Muscle of arm (tissue), 12 donors: ENCODE measurements around the gene SLC49A3. TPM values are rescaled to one million over a fixed set of nuclear protein-coding genes. Genes with fewer than 3 reads are reported as not detected.
"Not testable (repeated sequence)": the region's sequence is repeated elsewhere in the genome, so short reads cannot be mapped to it uniquely, and the experiment has no call there.

Experiments
- DNase-seq: peaks from one replicate; pipeline ENCODE4 v3.0.0-alpha.2; 2013
- polyA plus RNA-seq, 12 donors: library from polyadenylated mRNA; unstranded; fragments of 120-200 nt; gene quantifications; one replicate each; pipeline ENCODE4 v1.2.1, GENCODE V29; 2013; ENCODE audit not compliant: insufficient read length in 12 of 12

SLC49A3 gene
- polyA plus RNA-seq, 12 donors, result 6.5 to 33.9 (median 24.1) TPM; not detected in 2

DNA sequence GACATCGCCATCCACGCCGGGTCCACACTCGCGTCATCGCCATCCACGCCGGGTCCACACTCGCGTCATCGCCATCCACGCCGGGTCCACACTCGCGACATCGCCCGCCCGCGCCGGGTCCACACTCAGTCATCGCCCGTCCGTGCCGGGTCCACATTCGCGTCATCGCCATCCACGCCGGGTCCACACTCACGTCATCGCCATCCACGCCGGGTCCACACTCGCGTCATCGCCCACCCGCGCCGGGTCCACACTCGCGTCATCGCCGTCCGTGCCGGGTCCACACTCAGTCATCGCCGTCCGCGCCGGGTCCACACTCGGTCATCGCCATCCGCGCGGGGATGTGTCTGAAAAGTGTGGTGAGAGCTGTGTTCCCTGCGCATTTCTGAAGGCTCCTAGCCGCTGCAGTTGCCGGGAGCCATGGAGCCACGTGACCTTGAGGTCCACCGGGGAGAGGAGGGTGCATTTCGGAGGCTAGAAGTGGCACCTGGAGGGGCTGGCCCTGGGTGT, 34.0 kb upstream of the SLC49A3 start:
- DNase-seq, result no peak

DNA sequence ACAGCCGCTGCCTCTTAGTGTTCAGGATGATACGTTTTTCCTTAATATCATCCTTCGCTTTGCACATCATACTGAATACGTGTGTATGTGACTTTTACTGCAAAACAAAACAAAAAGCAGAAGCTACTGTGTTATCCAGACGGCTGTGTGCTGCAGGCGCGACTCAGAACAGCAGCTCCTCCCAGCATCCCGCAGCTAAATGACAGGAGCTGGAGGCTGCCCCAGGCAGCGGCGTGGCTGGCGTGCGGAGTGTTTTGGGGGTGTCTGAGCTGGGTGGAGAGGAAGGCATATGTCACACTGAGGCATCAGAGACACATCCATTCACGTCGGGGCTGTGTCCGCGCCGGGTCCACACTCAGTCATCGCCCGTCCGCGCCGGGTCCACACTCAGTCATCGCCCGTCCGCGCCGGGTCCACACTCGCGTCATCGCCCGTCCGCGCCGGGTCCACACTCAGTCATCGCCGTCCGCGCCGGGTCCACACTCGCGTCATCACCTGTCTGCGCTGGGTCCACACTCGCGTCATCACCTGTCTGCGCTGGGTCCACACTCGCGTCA, 33.3 kb upstream of the SLC49A3 start:
- DNase-seq, result no peak

DNA sequence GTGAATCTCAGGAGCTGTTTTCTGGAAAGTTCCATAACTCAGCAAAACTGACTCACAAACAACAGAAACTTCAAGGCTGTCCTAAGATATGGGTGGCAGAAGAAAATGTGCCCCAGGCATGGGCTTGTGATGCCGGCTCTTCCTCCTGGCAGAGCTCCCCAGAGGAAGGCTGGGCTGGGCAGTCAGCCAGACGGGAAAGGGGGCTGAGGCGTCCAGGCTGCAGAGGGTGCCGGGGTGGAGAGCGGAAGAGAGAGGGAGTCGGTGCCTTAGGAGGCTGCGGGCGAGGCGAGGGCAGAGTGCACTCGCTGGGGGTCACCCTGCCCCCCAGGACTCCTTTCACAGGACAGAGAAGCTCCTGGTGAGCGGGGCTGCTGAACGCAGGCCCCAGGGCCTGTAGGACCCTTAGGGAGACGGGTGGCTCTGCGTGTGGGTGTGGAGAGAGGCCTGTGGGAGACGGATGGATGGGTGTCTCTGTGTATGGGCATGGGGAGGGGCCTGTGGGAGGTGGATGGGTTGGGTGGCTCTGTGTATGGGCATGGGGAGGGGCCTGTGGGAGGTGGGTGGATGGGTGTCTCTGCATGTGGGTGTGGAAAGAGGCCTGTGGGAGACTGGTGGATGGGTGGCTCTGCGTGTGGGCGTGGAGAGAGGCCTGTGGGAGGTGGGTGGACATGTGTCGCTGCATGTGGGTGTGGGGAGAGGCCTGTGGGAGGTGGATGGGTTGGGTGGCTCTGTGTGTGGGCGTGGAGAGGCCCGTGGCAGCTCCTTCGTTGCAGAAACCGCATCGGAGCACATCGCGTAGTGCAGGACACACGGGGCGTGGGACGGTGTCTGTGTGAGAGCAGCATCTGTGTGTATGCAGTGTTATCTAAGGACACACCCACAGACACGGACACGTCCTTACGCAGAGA, 32.6 kb upstream of the SLC49A3 start:
- no peak for DNase-seq

DNA sequence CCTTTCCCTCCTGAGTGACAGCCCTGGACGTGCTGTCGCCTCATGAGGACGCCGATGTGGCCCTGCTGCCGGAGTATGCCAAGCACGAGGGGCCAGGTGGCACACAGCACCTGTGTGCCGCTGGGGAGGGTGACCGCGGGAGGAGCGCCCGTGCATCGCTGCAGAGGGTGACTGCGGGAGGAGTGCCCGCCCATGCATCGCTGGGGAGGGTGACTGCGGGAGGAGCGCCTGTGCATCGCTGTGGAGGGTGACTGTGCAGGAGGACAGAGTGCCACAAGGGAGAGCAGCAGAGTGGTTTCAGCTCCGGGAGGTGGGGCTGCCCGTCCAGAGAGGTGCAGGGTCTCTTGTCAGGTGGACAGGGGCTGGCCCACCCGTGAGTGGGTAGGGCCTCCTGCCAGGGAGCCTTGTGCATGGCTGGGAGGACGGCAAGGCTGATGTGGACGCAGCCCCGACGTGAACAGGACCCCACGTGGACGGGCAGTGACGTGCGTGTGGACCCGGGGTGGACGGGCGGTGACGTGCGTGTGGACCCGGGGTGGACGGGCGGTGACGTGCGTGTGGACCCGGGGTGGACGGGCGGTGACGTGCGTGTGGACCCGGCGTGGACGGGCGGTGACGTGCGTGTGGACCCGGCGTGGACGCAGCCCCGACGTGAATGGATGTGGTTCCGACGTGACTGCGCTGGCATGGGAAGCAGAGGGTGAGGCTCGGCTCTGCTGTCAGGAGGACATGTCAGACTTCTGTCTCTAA, 31.3 kb upstream of the SLC49A3 start:
- DNase-seq, result no peak

DNA sequence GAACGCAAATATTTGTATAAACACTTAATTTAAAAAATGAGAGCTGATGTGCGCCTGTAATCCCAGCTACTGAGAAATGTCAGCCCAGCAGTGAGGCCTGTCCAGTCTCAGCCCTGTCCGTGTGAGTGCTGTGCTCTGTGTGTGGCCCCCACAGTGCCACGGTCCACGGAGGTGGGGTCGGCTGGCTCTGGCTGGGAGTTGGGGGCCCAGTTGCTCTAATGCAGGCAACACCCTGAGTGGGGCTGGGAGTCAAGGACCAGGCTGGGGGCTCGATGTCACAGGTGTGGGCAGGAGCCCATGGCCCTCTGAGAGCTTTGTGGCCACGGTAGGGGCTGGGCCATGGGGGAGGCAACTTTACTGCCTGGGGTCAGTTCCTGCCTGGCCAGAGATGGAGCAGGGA, 29.5 kb upstream of the SLC49A3 start:
- no peak for DNase-seq

DNA sequence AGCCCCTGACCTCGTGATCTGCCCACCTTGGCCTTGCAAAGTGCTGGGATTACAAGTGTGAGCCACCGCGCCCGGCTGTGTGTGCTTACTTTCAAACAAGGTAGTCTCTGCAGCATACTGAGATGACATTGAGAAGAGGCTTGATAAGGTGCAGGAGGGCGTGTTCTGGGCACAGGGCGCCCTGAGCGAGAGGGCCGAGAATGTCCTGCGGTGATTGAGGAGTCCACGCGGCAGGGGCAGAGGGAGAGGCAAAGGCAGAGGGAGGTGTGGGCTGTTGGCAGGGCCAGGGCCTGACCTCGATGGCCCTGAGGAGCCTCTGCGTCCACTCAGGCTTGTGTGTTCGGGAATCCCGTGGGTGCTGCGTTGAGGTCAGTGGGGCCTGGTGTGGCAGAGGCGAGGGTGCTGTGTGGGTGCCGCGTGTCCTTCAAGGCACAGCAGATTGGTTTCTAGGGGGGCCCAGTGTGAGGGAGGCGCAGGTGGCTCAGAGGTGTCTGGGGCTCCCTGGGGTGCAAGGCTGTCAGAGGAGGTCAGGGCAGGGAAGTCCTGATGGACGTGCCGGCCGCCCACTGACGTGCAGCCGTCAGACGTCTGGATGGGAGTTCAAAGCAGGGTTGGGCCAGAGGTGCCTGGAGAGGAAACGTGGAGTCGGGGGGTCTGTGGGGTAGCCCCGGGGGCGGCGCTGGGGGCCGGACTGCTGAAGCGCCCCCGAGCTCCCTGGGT, 28.8 kb upstream of the SLC49A3 start:
- DNase-seq, result no peak

GRCh38 chr4:714087-714486, 25.1 kb upstream of the SLC49A3 start:
- no peak for DNase-seq

GRCh38 chr4:712916-713632, 24.1 kb upstream of the SLC49A3 start:
- no peak for DNase-seq

DNA sequence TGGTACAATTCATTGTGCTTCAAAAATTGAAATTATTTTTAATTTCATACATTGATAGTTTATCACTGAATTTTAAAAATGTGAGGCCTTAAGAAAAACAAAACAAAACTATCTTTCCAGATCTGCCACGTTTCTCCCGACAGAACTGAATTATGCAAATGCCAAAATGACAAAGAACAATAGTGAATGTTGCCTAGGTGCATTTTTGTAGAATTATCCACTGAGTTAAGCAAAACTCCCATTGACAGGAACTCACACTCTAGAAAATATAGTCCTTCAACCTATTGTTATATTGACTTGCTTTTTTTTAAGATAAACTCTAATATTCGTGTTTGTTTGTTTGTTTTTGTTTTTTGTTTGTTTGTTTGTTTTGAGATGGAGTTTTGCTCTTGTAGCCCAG, 23.1 kb upstream of the SLC49A3 start:
- no peak for DNase-seq

GRCh38 chr4:710916-711315, 22.0 kb upstream of the SLC49A3 start:
- no peak for DNase-seq

- DNase-seq, result no peak
Observed at GRCh38 chr4:710116-710515, 21.2 kb upstream of the SLC49A3 start.

GRCh38 chr4:709348-709747, 20.4 kb upstream of the SLC49A3 start:
- no peak for DNase-seq

DNA sequence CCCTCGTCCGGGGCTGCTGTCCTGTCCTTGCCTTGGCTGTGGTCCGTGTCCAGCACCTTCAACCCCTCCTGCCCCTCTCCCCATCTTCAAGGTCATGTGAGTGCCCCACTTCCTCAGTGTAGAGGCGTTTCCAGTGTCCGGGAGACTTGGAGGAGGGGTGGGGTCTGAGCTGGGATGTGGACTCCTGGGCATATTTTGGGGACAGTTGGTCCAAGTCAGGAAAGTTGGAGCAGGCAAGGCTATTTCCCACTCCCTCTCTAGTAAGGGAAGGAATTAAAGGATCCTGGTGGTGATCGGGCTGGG, 19.6 kb upstream of the SLC49A3 start:
- DNase-seq, result no peak

DNA sequence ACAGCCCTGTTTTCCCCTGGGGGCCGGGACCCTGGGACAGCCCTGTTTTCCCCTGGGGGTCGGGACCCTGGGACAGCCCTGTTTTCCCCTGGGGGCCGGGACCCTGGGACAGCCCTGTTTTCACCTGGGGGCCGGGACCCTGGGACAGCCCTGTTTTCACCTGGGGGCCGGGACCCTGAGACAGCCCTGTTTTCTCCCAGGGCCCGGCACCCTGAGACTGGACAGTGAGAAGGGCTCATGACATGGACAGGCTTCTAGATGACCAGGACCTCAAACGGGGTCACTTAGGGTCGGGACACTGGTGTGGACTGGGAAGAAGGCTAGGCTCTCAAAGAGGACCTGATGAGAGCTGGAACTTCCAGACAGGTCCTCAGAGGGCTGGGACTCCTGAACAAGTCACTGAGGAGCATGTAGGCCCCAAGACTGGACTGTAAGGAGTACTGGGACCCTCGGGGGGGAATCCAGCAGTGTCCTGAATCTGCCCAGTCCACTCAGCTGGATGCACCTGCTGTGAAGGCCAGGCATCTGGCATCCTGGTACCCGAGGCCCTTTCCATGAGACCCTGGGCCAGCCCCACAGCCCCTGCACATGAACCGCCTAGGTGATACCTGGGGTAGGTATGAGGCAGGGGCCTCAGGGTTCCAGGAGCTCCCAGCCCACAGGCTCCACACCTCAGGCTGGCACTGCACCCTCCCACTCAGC, 19.1 kb upstream of the SLC49A3 start:
- DNase-seq, result no peak

DNA sequence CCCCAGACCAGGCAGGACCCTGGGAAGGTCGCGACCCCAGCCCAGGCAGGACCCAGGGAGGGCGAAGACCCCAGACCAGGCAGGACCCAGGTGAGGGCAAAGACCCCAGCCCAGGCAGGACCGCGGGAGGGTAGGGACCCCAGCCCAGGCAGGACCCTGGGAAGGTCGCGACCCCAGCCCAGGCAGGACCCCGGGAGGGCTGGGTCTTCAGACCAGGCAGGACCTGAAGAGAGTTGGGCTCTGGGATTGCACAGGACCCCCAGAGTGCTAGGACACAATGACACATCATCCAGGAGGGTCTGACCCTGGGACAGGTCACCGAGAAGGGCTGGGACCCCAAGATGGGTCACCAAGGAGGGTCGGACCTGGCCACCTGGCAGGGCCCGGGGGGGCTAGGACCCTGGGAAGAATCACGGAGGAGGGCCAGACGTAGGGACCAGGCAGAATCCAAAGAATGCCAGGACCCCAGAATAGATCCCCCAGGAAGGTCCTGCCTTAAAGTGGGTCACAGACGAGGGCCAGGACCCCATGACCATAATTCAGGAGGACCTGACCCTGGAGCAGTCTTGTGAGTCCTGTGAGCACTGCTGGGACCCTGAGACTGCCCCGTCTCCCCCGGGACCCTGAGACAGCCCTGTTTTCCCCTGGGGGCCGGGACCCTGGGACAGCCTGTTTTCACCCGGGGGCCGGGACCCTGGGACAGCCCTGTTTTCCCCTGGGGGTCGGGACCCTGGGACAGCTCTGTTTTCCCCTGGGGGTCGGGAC, 18.1 kb upstream of the SLC49A3 start:
- no peak for DNase-seq

DNA sequence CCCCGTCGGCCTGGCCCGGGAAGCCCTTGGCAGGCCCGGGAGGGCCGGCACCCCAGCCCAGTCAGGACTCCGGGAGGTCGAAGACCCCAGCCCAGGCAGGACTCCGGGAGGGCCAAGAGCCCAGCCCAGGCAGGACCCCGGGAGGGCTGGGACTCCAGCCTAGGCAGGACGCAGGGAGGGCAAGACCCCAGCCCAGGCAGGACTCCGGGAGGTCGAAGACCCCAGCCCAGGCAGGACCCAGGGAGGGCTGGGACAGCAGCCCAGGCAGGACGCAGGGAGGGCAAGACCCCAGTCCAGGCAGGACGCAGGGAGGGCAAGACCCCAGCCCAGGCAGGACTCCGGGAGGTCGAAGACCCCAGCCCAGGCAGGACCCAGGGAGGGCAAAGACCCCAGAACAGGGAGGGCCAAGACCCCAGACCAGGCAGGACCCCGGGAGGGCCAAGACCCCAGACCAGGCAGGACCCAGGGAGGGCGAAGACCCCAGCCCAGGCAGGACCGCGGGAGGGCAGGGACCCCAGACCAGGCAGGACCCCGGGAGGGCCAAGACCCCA, 17.2 kb upstream of the SLC49A3 start:
- DNase-seq, result not testable (repeated sequence)

GRCh38 chr4:705278-706082, 16.5 kb upstream of the SLC49A3 start, which contains the start of gene PCGF3:
PCGF3 (plus strand) TSS chr4:705832; CDS start chr4:733681, 27,849 bp downstream.
- DNase-seq, result peak; percentile 95

DNA sequence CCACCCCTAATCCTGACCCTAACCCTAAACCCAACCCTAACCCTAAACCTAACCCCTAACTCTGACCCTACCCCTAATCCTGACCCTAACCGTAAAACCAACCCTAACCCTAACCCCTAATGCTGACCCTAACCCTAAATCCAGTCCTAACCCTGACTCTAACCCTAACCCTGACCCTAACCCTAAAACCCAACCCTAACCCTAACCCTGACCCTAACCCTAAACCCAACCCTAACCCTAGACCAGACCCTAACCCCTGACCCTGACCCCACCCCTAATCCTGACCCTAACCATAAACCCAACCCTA, 16.0 kb upstream of the SLC49A3 start:
- DNase-seq, result no peak
